ENCODE measurements around the gene PHYKPL. TPM values are rescaled to one million over a fixed set of nuclear protein-coding genes. Genes with fewer than 3 reads are reported as not detected.

PHYKPL gene
- total and polyA plus RNA-seq, 2 of the 13 experiments (the other 11 are each of a cell fraction or from before 2014, with no cell fraction given), result 18.0 to 78.6 TPM

DNA sequence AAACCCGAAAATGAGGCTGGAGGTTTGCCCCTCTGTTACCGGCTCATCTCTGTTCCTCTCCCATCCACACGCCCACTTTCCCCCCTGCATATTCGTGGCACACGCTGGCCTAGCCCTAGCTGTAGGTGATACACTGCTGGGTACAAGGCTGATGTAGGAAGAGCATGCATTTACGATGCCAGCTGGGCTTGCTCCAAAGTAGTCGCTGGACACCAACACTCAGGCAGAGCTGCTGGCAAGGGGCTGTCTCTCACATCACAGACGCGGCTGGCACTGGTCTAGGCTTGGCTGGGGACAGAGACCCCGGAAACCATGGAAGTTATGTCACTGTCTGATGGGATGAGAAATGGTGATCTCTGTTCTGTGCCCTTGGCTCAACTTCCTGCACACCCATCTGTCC, 9.8 kb upstream of the PHYKPL start:
- no peak for ATAC-seq
- no TSS peak for BruUV-seq (replicated peaks)
- POLR2A ChIA-PET, result no interaction called here

More for the DNA sequence above, 9.8 kb upstream of the PHYKPL start:
- Histone ChIP-seq H3K4me1 (ENCODE audit: insufficient read depth, low read length) (peaks cover 20% of the 10 kb centered on the region), H3K9me3 (ENCODE audit: low read length) (no peaks in the 10 kb centered on the region), H3K4me2 (ENCODE audit: low read depth, low read length) (no peak overlapping the region), H3K36me3 (replicated peaks in 1 of 2; ENCODE audit: control insufficient read depth in 1 of 2, insufficient read depth in 2 of 2, low read length in 2 of 2) (no peaks in the 10 kb centered on the region), H2AFZ (ENCODE audit: low read length) (no peak overlapping the region), H3K79me2 (ENCODE audit: insufficient read depth, low read length) (no peaks in the 10 kb centered on the region), H3K27me3 (ENCODE audit: control insufficient read depth in 1 of 2, insufficient read depth in 2 of 2, low read length in 2 of 2) (peaks cover 1 to 11% of the 10 kb centered on the region in 2 experiments; a peak in 3 of 5 replicates), H3K9ac (ENCODE audit: insufficient read depth, low read depth, low read length) (no peak overlapping the region), H3K4me3 (replicated peaks in 1 of 3; ENCODE audit: insufficient read depth in 1 of 3, low read depth in 2 of 3, low read length in 3 of 3) (no peak overlapping the region), H4K20me1 (ENCODE audit: insufficient read depth, low read length) (no peaks in the 10 kb centered on the region), H3K27ac (ENCODE audit: extremely low read length, insufficient read depth, low read length) (no peak overlapping the region)
- TF ChIP-seq NPAS2 (CRISPR knock-in tag; IDR thresholded peaks at IDR 0.05; ENCODE audit: borderline replicate concordance) (no peak), ZNF543 (CRISPR knock-in tag; IDR thresholded peaks at IDR 0.05) (no peak), NFE2L1 (CRISPR knock-in tag; IDR thresholded peaks at IDR 0.05; ENCODE audit: borderline replicate concordance) (no peak), ZNF562 (CRISPR knock-in tag; IDR thresholded peaks at IDR 0.05; ENCODE audit: borderline replicate concordance) (no peak), PAF1 (CRISPR knock-in tag; IDR thresholded peaks at IDR 0.05) (no peak), BCL6 (CRISPR knock-in tag; IDR thresholded peaks at IDR 0.05) (no peak), ZNF572 (CRISPR knock-in tag; IDR thresholded peaks at IDR 0.05) (no peak), MIXL1 (CRISPR knock-in tag; IDR thresholded peaks at IDR 0.05) (no peak), SRSF4 (IDR thresholded peaks at IDR 0.05; ENCODE audit: low read depth, low read length, poor library complexity, severe bottlenecking) (no peak), MEF2D (CRISPR knock-in tag; IDR thresholded peaks at IDR 0.05) (no peak), RNF2 (conservative IDR thresholded peaks at IDR 0.05; ENCODE audit: low read depth) (no peak), ZNF746 (CRISPR knock-in tag; IDR thresholded peaks at IDR 0.05) (no peak)
- TF ChIP-seq, protein P1, sequence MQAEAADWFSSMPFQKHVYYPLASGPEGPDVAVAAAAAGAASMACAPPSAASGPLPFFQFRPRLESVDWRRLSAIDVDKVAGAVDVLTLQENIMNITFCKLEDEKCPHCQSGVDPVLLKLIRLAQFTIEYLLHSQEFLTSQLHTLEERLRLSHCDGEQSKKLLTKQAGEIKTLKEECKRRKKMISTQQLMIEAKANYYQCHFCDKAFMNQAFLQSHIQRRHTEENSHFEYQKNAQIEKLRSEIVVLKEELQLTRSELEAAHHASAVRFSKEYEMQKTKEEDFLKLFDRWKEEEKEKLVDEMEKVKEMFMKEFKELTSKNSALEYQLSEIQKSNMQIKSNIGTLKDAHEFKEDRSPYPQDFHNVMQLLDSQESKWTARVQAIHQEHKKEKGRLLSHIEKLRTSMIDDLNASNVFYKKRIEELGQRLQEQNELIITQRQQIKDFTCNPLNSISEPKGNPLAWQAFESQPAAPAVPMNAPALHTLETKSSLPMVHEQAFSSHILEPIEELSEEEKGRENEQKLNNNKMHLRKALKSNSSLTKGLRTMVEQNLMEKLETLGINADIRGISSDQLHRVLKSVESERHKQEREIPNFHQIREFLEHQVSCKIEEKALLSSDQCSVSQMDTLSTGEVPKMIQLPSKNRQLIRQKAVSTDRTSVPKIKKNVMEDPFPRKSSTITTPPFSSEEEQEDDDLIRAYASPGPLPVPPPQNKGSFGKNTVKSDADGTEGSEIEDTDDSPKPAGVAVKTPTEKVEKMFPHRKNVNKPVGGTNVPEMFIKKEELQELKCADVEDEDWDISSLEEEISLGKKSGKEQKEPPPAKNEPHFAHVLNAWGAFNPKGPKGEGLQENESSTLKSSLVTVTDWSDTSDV (CRISPR knock-in tag; IDR thresholded peaks at IDR 0.05), result no peak
- TF ChIP-seq, protein P2, sequence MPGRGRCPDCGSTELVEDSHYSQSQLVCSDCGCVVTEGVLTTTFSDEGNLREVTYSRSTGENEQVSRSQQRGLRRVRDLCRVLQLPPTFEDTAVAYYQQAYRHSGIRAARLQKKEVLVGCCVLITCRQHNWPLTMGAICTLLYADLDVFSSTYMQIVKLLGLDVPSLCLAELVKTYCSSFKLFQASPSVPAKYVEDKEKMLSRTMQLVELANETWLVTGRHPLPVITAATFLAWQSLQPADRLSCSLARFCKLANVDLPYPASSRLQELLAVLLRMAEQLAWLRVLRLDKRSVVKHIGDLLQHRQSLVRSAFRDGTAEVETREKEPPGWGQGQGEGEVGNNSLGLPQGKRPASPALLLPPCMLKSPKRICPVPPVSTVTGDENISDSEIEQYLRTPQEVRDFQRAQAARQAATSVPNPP (CRISPR knock-in tag; IDR thresholded peaks at IDR 0.05), result no peak
- TF ChIP-seq, protein P3, sequence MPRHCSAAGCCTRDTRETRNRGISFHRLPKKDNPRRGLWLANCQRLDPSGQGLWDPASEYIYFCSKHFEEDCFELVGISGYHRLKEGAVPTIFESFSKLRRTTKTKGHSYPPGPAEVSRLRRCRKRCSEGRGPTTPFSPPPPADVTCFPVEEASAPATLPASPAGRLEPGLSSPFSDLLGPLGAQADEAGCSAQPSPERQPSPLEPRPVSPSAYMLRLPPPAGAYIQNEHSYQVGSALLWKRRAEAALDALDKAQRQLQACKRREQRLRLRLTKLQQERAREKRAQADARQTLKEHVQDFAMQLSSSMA (CRISPR knock-in tag; IDR thresholded peaks at IDR 0.05), result no peak
- TF ChIP-seq, protein P4, sequence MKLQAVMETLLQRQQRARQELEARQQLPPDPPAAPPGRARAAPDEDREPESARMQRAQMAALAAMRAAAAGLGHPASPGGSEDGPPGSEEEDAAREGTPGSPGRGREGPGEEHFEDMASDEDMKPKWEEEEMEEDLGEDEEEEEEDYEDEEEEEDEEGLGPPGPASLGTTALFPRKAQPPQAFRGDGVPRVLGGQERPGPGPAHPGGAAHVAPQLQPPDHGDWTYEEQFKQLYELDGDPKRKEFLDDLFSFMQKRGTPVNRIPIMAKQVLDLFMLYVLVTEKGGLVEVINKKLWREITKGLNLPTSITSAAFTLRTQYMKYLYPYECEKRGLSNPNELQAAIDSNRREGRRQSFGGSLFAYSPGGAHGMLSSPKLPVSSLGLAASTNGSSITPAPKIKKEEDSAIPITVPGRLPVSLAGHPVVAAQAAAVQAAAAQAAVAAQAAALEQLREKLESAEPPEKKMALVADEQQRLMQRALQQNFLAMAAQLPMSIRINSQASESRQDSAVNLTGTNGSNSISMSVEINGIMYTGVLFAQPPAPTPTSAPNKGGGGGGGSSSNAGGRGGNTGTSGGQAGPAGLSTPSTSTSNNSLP (IDR thresholded peaks at IDR 0.05; ENCODE audit: low read depth, low read length), result no peak
- intact Hi-C loops (cut with micrococcal nuclease; ENCODE audit: unreplicated experiment) (no loop called here), in situ Hi-C loops (cut with HindIII; ENCODE audit: extremely low pct_ligation_motif_present, low pct_unique_long_range_greater_than_20kb) (no loop called here)
- 58% methylated on average over 6 of the region's 10 CpGs for WGBS (ENCODE audit: low lambda C conversion rate)
- CTCF ChIA-PET (ENCODE audit: low intra/inter-chr PET ratio, low total read pairs), result no interaction called here
- FAIRE-seq, result no peak
- no peak for DNase-seq (ENCODE audit: low spot score)
